ENCODE results near the gene ALX4.

- TF ChIP-seq POLR2A (IDR thresholded peaks at IDR 0.05) = no peak
- TF ChIP-seq, protein P1, sequence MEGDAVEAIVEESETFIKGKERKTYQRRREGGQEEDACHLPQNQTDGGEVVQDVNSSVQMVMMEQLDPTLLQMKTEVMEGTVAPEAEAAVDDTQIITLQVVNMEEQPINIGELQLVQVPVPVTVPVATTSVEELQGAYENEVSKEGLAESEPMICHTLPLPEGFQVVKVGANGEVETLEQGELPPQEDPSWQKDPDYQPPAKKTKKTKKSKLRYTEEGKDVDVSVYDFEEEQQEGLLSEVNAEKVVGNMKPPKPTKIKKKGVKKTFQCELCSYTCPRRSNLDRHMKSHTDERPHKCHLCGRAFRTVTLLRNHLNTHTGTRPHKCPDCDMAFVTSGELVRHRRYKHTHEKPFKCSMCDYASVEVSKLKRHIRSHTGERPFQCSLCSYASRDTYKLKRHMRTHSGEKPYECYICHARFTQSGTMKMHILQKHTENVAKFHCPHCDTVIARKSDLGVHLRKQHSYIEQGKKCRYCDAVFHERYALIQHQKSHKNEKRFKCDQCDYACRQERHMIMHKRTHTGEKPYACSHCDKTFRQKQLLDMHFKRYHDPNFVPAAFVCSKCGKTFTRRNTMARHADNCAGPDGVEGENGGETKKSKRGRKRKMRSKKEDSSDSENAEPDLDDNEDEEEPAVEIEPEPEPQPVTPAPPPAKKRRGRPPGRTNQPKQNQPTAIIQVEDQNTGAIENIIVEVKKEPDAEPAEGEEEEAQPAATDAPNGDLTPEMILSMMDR (IDR thresholded peaks at IDR 0.05) = no peak
Observed at GRCh38 chr11:44358713-44359112, 48.8 kb upstream of the ALX4 start.

All from gastroesophageal sphincter (tissue), 3 donors.